ENCODE results near the gene SYMPK. TPM values are rescaled to one million over a fixed set of nuclear protein-coding genes. Genes with fewer than 3 reads are reported as not detected.
A peak's percentile ranks its signal among the peaks of the same experiment; 100 is the strongest.

The SYMPK gene
- total RNA-seq, 1 donor from 2014 or later, result 23.5 TPM

GRCh38 chr19:45881082-45881908 is 18.3 kb upstream of the SYMPK start:
- Histone ChIP-seq H3K27me3 (ENCODE audit: control insufficient read depth in 3 of 3, insufficient read depth in 3 of 3, low read length in 3 of 3) (peaks cover 0 to 11% (median 6%) of the 10 kb centered on the region in 3 donors), H3K27ac (ENCODE audit: low read depth, low read length) (no peak overlapping the region), H3K9me3 (ENCODE audit: control insufficient read depth in 3 of 3, low read length in 3 of 3) (no peaks in the 10 kb centered on the region), H3K9ac (ENCODE audit: low read depth in 1 of 3, low read length in 3 of 3) (no peak overlapping the region), H3K4me1 (ENCODE audit: control insufficient read depth in 3 of 3, insufficient read depth in 3 of 3, low read length in 3 of 3) (peaks cover 39 to 55% (median 41%) of the 10 kb centered on the region in 3 donors), H3K36me3 (ENCODE audit: control insufficient read depth in 3 of 3, insufficient read depth in 3 of 3, low read length in 3 of 3) (peaks cover 0 to 7% (median 4%) of the 10 kb centered on the region in 3 donors), H3K4me3 (ENCODE audit: low read length in 3 of 3) (no peak overlapping the region)

GRCh38 chr19:45879971-45880370 is 17.0 kb upstream of the SYMPK start:
- H3K27me3 ChIP-seq (ENCODE audit: control insufficient read depth in 3 of 3, insufficient read depth in 3 of 3, low read length in 3 of 3), result peaks cover 0 to 14% (median 6%) of the 10 kb centered on the region in 3 donors
- H3K4me1 ChIP-seq (ENCODE audit: control insufficient read depth in 3 of 3, insufficient read depth in 3 of 3, low read length in 3 of 3), result peaks cover 34 to 45% (median 37%) of the 10 kb centered on the region in 3 donors
- no peaks in the 10 kb centered on the region for H3K9me3 ChIP-seq (ENCODE audit: control insufficient read depth in 3 of 3, low read length in 3 of 3)
- H3K36me3 ChIP-seq (ENCODE audit: control insufficient read depth in 3 of 3, insufficient read depth in 3 of 3, low read length in 3 of 3), result peaks cover 0 to 7% (median 4%) of the 10 kb centered on the region in 3 donors
- H3K4me3 ChIP-seq (ENCODE audit: low read length in 3 of 3), result no peak overlapping the region
- H3K27ac ChIP-seq (ENCODE audit: low read depth, low read length), result no peak overlapping the region
- H3K9ac ChIP-seq (ENCODE audit: low read depth in 1 of 3, low read length in 3 of 3), result no peak overlapping the region

- H3K4me1 ChIP-seq (ENCODE audit: control insufficient read depth in 3 of 3, insufficient read depth in 3 of 3, low read length in 3 of 3), result peaks cover 25 to 36% (median 27%) of the 10 kb centered on the region in 3 donors
- H3K9me3 ChIP-seq (ENCODE audit: control insufficient read depth in 3 of 3, low read length in 3 of 3), result no peaks in the 10 kb centered on the region
- H3K36me3 ChIP-seq (ENCODE audit: control insufficient read depth in 3 of 3, insufficient read depth in 3 of 3, low read length in 3 of 3), result peaks cover 0 to 4% (median under 1%) of the 10 kb centered on the region in 3 donors
- H3K9ac ChIP-seq (ENCODE audit: low read depth in 1 of 3, low read length in 3 of 3), result no peak overlapping the region
- H3K27ac ChIP-seq (ENCODE audit: low read depth, low read length), result no peak overlapping the region
- H3K4me3 ChIP-seq (ENCODE audit: low read length in 3 of 3), result no peak overlapping the region
- peaks cover 0 to 14% (median 6%) of the 10 kb centered on the region in 3 donors for H3K27me3 ChIP-seq (ENCODE audit: control insufficient read depth in 3 of 3, insufficient read depth in 3 of 3, low read length in 3 of 3)
These were observed 16.1 kb upstream of the SYMPK start for GRCh38 chr19:45879055-45879454.

- Histone ChIP-seq H3K4me3 (ENCODE audit: low read length in 3 of 3) (no peak overlapping the region), H3K36me3 (ENCODE audit: control insufficient read depth in 3 of 3, insufficient read depth in 3 of 3, low read length in 3 of 3) (peaks cover 0 to 4% (median 0%) of the 10 kb centered on the region in 3 donors), H3K27me3 (ENCODE audit: control insufficient read depth in 3 of 3, insufficient read depth in 3 of 3, low read length in 3 of 3) (peaks cover 0 to 14% (median 9%) of the 10 kb centered on the region in 3 donors), H3K9me3 (ENCODE audit: control insufficient read depth in 3 of 3, low read length in 3 of 3) (no peaks in the 10 kb centered on the region), H3K4me1 (ENCODE audit: control insufficient read depth in 3 of 3, insufficient read depth in 3 of 3, low read length in 3 of 3) (peaks cover 17 to 29% (median 20%) of the 10 kb centered on the region in 3 donors), H3K27ac (ENCODE audit: low read depth, low read length) (no peak overlapping the region), H3K9ac (ENCODE audit: low read depth in 1 of 3, low read length in 3 of 3) (no peak overlapping the region)
These were observed 15.3 kb upstream of the SYMPK start for GRCh38 chr19:45878043-45878794.

GRCh38 chr19:45876411-45877197 is 13.7 kb upstream of the SYMPK start:
- Histone ChIP-seq H3K4me3 (ENCODE audit: low read length in 3 of 3) (no peak overlapping the region), H3K4me1 (ENCODE audit: control insufficient read depth in 3 of 3, insufficient read depth in 3 of 3, low read length in 3 of 3) (peaks cover 3 to 13% (median 5%) of the 10 kb centered on the region in 3 donors), H3K36me3 (ENCODE audit: control insufficient read depth in 3 of 3, insufficient read depth in 3 of 3, low read length in 3 of 3) (no peaks in the 10 kb centered on the region), H3K9me3 (ENCODE audit: control insufficient read depth in 3 of 3, low read length in 3 of 3) (no peaks in the 10 kb centered on the region), H3K27me3 (ENCODE audit: control insufficient read depth in 3 of 3, insufficient read depth in 3 of 3, low read length in 3 of 3) (peaks cover 0 to 14% (median 9%) of the 10 kb centered on the region in 3 donors), H3K9ac (ENCODE audit: low read depth in 1 of 3, low read length in 3 of 3) (peak overlapping the region; percentile 33 to 68 (median 38)), H3K27ac (ENCODE audit: low read depth, low read length) (peak overlapping the region; percentile 64)

- no peak overlapping the region for H3K27ac ChIP-seq (ENCODE audit: low read depth, low read length)
- no peaks in the 10 kb centered on the region for H3K9me3 ChIP-seq (ENCODE audit: control insufficient read depth in 3 of 3, low read length in 3 of 3)
- peaks cover 3 to 13% (median 5%) of the 10 kb centered on the region in 3 donors for H3K4me1 ChIP-seq (ENCODE audit: control insufficient read depth in 3 of 3, insufficient read depth in 3 of 3, low read length in 3 of 3)
- no peak overlapping the region for H3K4me3 ChIP-seq (ENCODE audit: low read length in 3 of 3)
- peaks cover 0 to 14% (median 9%) of the 10 kb centered on the region in 3 donors for H3K27me3 ChIP-seq (ENCODE audit: control insufficient read depth in 3 of 3, insufficient read depth in 3 of 3, low read length in 3 of 3)
- no peak overlapping the region for H3K9ac ChIP-seq (ENCODE audit: low read depth in 1 of 3, low read length in 3 of 3)
- no peaks in the 10 kb centered on the region for H3K36me3 ChIP-seq (ENCODE audit: control insufficient read depth in 3 of 3, insufficient read depth in 3 of 3, low read length in 3 of 3)
These were observed 13.1 kb upstream of the SYMPK start for GRCh38 chr19:45876161-45876410.

GRCh38 chr19:45874620-45874966 is 11.6 kb upstream of the SYMPK start:
- Histone ChIP-seq H3K4me1 (ENCODE audit: control insufficient read depth in 3 of 3, insufficient read depth in 3 of 3, low read length in 3 of 3) (peaks cover 3 to 13% (median 5%) of the 10 kb centered on the region in 3 donors), H3K27ac (ENCODE audit: low read depth, low read length) (no peak overlapping the region)

GRCh38 chr19:45873219-45873772 is 10.3 kb upstream of the SYMPK start:
- Histone ChIP-seq H3K27me3 (ENCODE audit: control insufficient read depth in 3 of 3, insufficient read depth in 3 of 3, low read length in 3 of 3) (peaks cover 0 to 14% (median 9%) of the 10 kb centered on the region in 3 donors), H3K9ac (ENCODE audit: low read depth in 1 of 3, low read length in 3 of 3) (no peak overlapping the region), H3K27ac (ENCODE audit: low read depth, low read length) (no peak overlapping the region)

More at GRCh38 chr19:45874620-45874966, 11.6 kb upstream of the SYMPK start:
- Histone ChIP-seq H3K27me3 (ENCODE audit: control insufficient read depth in 3 of 3, insufficient read depth in 3 of 3, low read length in 3 of 3) (peaks cover 0 to 14% (median 9%) of the 10 kb centered on the region in 3 donors), H3K4me3 (ENCODE audit: low read length in 3 of 3) (no peak overlapping the region), H3K36me3 (ENCODE audit: control insufficient read depth in 3 of 3, insufficient read depth in 3 of 3, low read length in 3 of 3) (no peaks in the 10 kb centered on the region), H3K9ac (ENCODE audit: low read depth in 1 of 3, low read length in 3 of 3) (no peak overlapping the region), H3K9me3 (ENCODE audit: control insufficient read depth in 3 of 3, low read length in 3 of 3) (no peaks in the 10 kb centered on the region)

GRCh38 chr19:45872095-45872919 is 9.4 kb upstream of the SYMPK start:
- peaks cover under 1 to 4% (median 3%) of the 10 kb centered on the region in 3 donors for H3K4me1 ChIP-seq (ENCODE audit: control insufficient read depth in 3 of 3, insufficient read depth in 3 of 3, low read length in 3 of 3)
- H3K4me3 ChIP-seq (ENCODE audit: low read length in 3 of 3), result no peak overlapping the region
- H3K36me3 ChIP-seq (ENCODE audit: control insufficient read depth in 3 of 3, insufficient read depth in 3 of 3, low read length in 3 of 3), result no peaks in the 10 kb centered on the region
- H3K27ac ChIP-seq (ENCODE audit: low read depth, low read length), result no peak overlapping the region
- peaks cover 0 to 5% (median 3%) of the 10 kb centered on the region in 3 donors for H3K27me3 ChIP-seq (ENCODE audit: control insufficient read depth in 3 of 3, insufficient read depth in 3 of 3, low read length in 3 of 3)
- no peaks in the 10 kb centered on the region for H3K9me3 ChIP-seq (ENCODE audit: control insufficient read depth in 3 of 3, low read length in 3 of 3)
- H3K9ac ChIP-seq (ENCODE audit: low read depth in 1 of 3, low read length in 3 of 3), result no peak overlapping the region

More at GRCh38 chr19:45873219-45873772, 10.3 kb upstream of the SYMPK start:
- peaks cover 3 to 10% (median 5%) of the 10 kb centered on the region in 3 donors for H3K4me1 ChIP-seq (ENCODE audit: control insufficient read depth in 3 of 3, insufficient read depth in 3 of 3, low read length in 3 of 3)
- no peak overlapping the region for H3K4me3 ChIP-seq (ENCODE audit: low read length in 3 of 3)
- H3K36me3 ChIP-seq (ENCODE audit: control insufficient read depth in 3 of 3, insufficient read depth in 3 of 3, low read length in 3 of 3), result no peaks in the 10 kb centered on the region
- no peaks in the 10 kb centered on the region for H3K9me3 ChIP-seq (ENCODE audit: control insufficient read depth in 3 of 3, low read length in 3 of 3)

Measured in skeletal muscle tissue (tissue), 4 donors.